SU-DHL-6 (cell line): ENCODE data around the gene PITPNM3.

Source experiments
- H2AFZ ChIP-seq: fragments of 200-600 bp; sonication (generic); 2 replicates; pipeline ENCODE4 v1.6.1; 2014; ENCODE audit warnings: low read depth, mild to moderate bottlenecking, moderate library complexity, mixed read lengths, antibody characterized with exemption, low read length; ENCODE audit not compliant: severe bottlenecking
- H3F3A ChIP-seq: fragments of 200-600 bp; shearing (Covaris generic); 2 replicates; pipeline ENCODE4 v1.6.0; 2016; ENCODE audit warnings: antibody characterized with exemption, mild to moderate bottlenecking; ENCODE audit not compliant: insufficient read depth
- H3K27ac ChIP-seq: fragments of 200-600 bp; sonication (generic); 2 replicates; pipeline ENCODE4 v1.5.1; 2016; ENCODE audit warnings: low read depth, mild to moderate bottlenecking, low read length, moderate library complexity, mixed read lengths
- H3K27me3 ChIP-seq: fragments of 200-600 bp; sonication (generic), shearing (Covaris generic); 2 replicates; pipeline ENCODE4 v1.6.0; 2014; ENCODE audit warnings: mild to moderate bottlenecking, low read length
- H3K36me3 ChIP-seq: fragments of 200-600 bp; sonication (generic); 2 replicates; pipeline ENCODE4 v1.6.1; 2014; ENCODE audit warnings: mild to moderate bottlenecking, low read length, mixed read lengths
- H3K4me2 ChIP-seq: fragments of 300-600, 200-600 bp; shearing (Covaris generic), sonication (generic); 2 replicates; pipeline ENCODE4 v1.6.0; 2014; ENCODE audit warnings: low read length, low read depth, mild to moderate bottlenecking; ENCODE audit not compliant: poor library complexity, severe bottlenecking
- H3K4me3 ChIP-seq: fragments of 200-600 bp; sonication (generic); 2 replicates; pipeline ENCODE4 v1.5.1; 2014; ENCODE audit warnings: antibody characterized with exemption, low read length, mild to moderate bottlenecking, mixed read lengths; ENCODE audit not compliant: insufficient read depth, poor library complexity, severe bottlenecking
- H3K79me2 ChIP-seq: fragments of 200-600 bp; sonication (generic); 2 replicates; pipeline ENCODE4 v1.6.1; 2014; ENCODE audit warnings: mild to moderate bottlenecking, low read length, moderate library complexity; ENCODE audit not compliant: insufficient read depth
- H3K9ac ChIP-seq: fragments of 200-600 bp; sonication (generic); 2 replicates; pipeline ENCODE4 v1.7.0; 2014; ENCODE audit warnings: mild to moderate bottlenecking, low read length
- H3K9me2 ChIP-seq: fragments of 200-600 bp; sonication (generic); replicated peaks from 2 replicates; pipeline ENCODE4 v1.6.1; 2014; ENCODE audit warnings: low read length; ENCODE audit not compliant: insufficient read depth
- H3K9me3 ChIP-seq: fragments of 200-600 bp; sonication (generic); 2 replicates; pipeline ENCODE4 v1.6.1; 2014; ENCODE audit warnings: low read length, mixed read lengths; ENCODE audit not compliant: insufficient read depth
- H4K20me1 ChIP-seq: fragments of 200-600 bp; sonication (generic); 2 replicates; pipeline ENCODE4 v1.6.1; 2014; ENCODE audit warnings: low read depth, mild to moderate bottlenecking, antibody characterized with exemption, low read length, moderate library complexity, mixed read lengths
- EZH2phosphoT487 ChIP-seq: fragments of 200-600 bp; sonication (generic), shearing (Covaris generic); conservative IDR thresholded peaks from 2 replicates; pipeline ENCODE4 v1.6.1; 2018; ENCODE audit warnings: mild to moderate bottlenecking, antibody characterized with exemption, low read length, moderate library complexity, mixed read lengths
- TF ChIP-seq, protein P1 (sequence below): fragments of 200-600 bp; sonication (generic); IDR thresholded peaks from one replicate; pipeline ENCODE4 v1.5.1; 2017; ENCODE audit warnings: antibody characterized with exemption, mild to moderate bottlenecking, low read length, moderate library complexity; ENCODE audit not compliant: insufficient read depth, poor library complexity, severe bottlenecking

Gene PITPNM3

DNA sequence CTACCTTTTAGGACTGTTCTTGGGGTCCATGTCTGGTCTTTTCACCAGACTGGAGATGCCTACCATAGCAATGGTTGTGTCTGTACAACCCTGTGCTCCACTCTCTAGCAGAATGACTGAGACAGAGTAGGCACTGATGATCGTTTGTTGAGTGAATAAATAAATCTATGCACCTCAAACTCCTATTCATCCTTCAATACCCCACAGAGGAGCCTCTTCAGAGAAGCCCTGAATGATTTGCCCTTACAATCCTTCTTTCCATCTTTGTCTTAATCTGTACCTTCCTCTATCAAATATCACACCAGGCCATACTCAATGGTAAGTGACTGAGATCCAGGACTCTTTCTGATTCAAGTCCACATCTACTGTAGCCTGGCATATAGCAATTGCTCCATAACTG, 88.8 kb downstream of the PITPNM3 start:
- Histone ChIP-seq H3K9ac (no peak overlapping the region), H3K36me3 (no peaks in the 10 kb centered on the region), H2AFZ (no peak overlapping the region), H3K4me3 (no peak overlapping the region), H3K79me2 (no peaks in the 10 kb centered on the region), H3F3A (no peaks in the 10 kb centered on the region), H4K20me1 (no peaks in the 10 kb centered on the region), H3K9me2 (no peaks in the 10 kb centered on the region), H3K27ac (no peak overlapping the region), H3K4me2 (no peak overlapping the region), H3K9me3 (no peaks in the 10 kb centered on the region), H3K27me3 (no peaks in the 10 kb centered on the region)
- TF ChIP-seq EZH2phosphoT487 = no peak
- TF ChIP-seq, protein P1, sequence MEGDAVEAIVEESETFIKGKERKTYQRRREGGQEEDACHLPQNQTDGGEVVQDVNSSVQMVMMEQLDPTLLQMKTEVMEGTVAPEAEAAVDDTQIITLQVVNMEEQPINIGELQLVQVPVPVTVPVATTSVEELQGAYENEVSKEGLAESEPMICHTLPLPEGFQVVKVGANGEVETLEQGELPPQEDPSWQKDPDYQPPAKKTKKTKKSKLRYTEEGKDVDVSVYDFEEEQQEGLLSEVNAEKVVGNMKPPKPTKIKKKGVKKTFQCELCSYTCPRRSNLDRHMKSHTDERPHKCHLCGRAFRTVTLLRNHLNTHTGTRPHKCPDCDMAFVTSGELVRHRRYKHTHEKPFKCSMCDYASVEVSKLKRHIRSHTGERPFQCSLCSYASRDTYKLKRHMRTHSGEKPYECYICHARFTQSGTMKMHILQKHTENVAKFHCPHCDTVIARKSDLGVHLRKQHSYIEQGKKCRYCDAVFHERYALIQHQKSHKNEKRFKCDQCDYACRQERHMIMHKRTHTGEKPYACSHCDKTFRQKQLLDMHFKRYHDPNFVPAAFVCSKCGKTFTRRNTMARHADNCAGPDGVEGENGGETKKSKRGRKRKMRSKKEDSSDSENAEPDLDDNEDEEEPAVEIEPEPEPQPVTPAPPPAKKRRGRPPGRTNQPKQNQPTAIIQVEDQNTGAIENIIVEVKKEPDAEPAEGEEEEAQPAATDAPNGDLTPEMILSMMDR = no peak

DNA sequence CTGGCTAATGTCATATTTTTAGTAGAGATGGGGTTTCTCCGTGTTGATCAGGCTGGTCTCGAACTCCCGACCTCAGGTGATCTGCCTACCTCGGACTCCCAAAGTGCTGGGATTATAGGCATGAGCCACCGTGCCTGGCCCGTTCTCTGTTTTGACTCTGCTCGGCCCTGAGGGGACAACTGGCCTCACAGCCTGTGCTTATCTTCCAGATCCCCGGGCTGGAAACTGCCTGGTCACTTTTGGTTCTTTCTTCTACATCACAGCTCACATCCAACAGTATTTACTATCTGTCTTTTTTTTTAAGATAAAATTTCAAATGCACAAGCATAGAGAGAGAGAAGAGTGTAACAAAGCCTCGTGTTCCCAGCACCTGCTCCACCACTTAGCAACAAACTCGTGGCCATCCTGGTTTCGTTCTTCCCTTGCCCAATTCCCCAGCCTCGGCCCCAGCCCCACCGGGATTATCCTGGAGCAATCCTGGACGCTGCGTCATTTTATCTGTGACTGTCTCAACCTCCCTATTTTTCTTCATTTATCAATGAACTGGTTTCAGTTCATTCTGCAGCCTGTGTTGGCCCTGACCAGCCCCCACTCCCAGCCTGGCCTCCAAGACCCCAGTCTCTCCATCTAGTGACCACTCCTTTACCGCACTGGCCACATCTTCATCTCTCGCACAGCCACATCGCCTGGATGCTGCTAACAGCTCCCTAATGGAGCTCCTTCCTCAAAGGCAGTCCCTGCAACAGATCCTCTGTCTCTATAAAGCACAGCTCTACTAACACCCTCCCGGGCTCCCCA, 91.0 kb downstream of the PITPNM3 start:
- Histone ChIP-seq H3K27me3 (no peaks in the 10 kb centered on the region), H3K9me3 (no peaks in the 10 kb centered on the region), H4K20me1 (no peaks in the 10 kb centered on the region), H3K27ac (no peak overlapping the region), H3K79me2 (no peaks in the 10 kb centered on the region), H3K4me3 (no peak overlapping the region), H3K9me2 (no peaks in the 10 kb centered on the region), H3K4me2 (no peak overlapping the region), H3F3A (no peaks in the 10 kb centered on the region), H3K9ac (no peak overlapping the region), H3K36me3 (no peaks in the 10 kb centered on the region), H2AFZ (no peak overlapping the region)
- no peak for TF ChIP-seq EZH2phosphoT487

DNA sequence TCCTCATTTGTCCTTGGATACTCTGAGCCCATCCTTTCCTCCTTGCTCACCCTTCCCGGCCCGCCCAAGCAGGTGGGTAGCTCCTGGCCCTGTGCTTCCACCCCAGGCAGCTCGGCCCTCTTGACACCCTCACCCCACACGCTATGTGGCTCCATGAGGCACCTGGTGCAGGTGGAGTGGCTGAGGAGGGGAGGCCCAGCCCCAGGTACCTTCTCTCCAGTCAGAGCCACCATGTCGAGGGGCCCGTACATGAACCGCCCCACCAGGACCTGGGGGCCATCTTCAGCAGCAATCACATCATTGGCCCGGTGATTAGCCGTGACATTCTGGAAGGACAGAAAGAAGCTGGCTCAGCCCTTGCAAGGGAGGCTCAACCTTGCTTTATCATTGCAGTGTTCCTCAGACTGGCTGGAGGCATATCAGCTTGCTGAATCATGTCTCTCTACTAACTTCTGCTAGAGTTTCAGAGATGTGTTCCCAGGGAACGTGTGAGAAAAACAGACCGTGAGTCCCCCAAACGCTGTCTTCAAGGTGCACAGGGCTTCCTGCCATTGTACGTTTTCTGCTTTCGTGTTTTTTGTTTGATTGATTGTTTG, 91.8 kb downstream of the PITPNM3 start:
- H3K27me3 ChIP-seq = no peaks in the 10 kb centered on the region
- no peak overlapping the region for H3K4me3 ChIP-seq
- no peaks in the 10 kb centered on the region for H3K79me2 ChIP-seq
- H2AFZ ChIP-seq = no peak overlapping the region
- H3K9me3 ChIP-seq = no peaks in the 10 kb centered on the region
- no peaks in the 10 kb centered on the region for H3K36me3 ChIP-seq
- H3F3A ChIP-seq = no peaks in the 10 kb centered on the region
- TF ChIP-seq EZH2phosphoT487 = no peak
- TF ChIP-seq, protein P1 = no peak
- no peak overlapping the region for H3K27ac ChIP-seq
- no peak overlapping the region for H3K4me2 ChIP-seq
- no peaks in the 10 kb centered on the region for H3K9me2 ChIP-seq
- no peak overlapping the region for H3K9ac ChIP-seq
- no peaks in the 10 kb centered on the region for H4K20me1 ChIP-seq
